ENCODE measurements around the gene TANC1.
"Not testable (repeated sequence)": the region's sequence is repeated elsewhere in the genome, so short reads cannot be mapped to it uniquely, and the experiment has no call there.

TANC1 gene

GRCh38 chr2:159137511-159138241 is 169.2 kb downstream of the TANC1 start:
- H3K27ac ChIP-seq = peak overlapping the region; percentile 67
- TF ChIP-seq CTCF (conservative IDR thresholded peaks at IDR 0.05) = no peak

- TF ChIP-seq CTCF (conservative IDR thresholded peaks at IDR 0.05) = no peak
- H3K27ac ChIP-seq = peak overlapping the region; percentile 67
Observed at GRCh38 chr2:159138642-159139182, 170.3 kb downstream of the TANC1 start.

- TF ChIP-seq CTCF (conservative IDR thresholded peaks at IDR 0.05) = no peak
- H3K27ac ChIP-seq = peak overlapping the region; percentile 67
Observed at GRCh38 chr2:159139216-159139933, 170.9 kb downstream of the TANC1 start.

- TF ChIP-seq CTCF (conservative IDR thresholded peaks at IDR 0.05) = no peak
- no peak overlapping the region for H3K27ac ChIP-seq
Observed at GRCh38 chr2:159140070-159140769, 171.8 kb downstream of the TANC1 start.

- not testable (repeated sequence) for H3K27ac ChIP-seq
Observed at GRCh38 chr2:159140821-159141220, 172.4 kb downstream of the TANC1 start.

- no peak for TF ChIP-seq CTCF (conservative IDR thresholded peaks at IDR 0.05)
- H3K27ac ChIP-seq = no peak overlapping the region
Observed at GRCh38 chr2:159144776-159145614, 176.6 kb downstream of the TANC1 start.

GRCh38 chr2:159145745-159146354 is 177.4 kb downstream of the TANC1 start:
- no peak for TF ChIP-seq CTCF (conservative IDR thresholded peaks at IDR 0.05)
- no peak overlapping the region for H3K27ac ChIP-seq

Data from VCaP (cell line).